ENCODE measurements around the gene ZCCHC7. TPM values are rescaled to one million over a fixed set of nuclear protein-coding genes. Genes with fewer than 3 reads are reported as not detected.

The ZCCHC7 gene
- total and polyA plus RNA-seq, 10 of the 15 experiments (the other 5 are each of a cell fraction or from before 2014, with no cell fraction given) = 42.9 to 178 (median 53.3) TPM

DNA sequence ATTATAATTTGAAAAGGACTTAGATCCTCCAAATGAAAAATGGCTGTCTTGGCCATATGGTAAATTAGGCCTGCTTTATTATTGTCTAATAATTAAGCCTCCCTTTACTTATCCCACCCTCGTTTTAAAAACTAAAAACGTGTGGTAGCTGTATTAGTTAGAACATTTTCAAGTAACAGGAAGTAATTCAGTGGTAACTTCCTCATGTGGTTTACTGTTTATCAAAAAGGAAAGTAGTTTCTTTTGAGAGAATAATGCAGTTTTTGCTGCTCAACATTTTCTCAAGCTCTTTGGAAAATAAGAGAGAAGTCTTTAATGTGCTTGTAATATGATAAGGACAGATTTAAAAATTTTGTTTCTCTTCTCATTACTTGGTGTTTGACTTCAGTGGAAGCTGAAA is 26.0 kb downstream of the ZCCHC7 start (continued):
- TF ChIP-seq, protein P1, sequence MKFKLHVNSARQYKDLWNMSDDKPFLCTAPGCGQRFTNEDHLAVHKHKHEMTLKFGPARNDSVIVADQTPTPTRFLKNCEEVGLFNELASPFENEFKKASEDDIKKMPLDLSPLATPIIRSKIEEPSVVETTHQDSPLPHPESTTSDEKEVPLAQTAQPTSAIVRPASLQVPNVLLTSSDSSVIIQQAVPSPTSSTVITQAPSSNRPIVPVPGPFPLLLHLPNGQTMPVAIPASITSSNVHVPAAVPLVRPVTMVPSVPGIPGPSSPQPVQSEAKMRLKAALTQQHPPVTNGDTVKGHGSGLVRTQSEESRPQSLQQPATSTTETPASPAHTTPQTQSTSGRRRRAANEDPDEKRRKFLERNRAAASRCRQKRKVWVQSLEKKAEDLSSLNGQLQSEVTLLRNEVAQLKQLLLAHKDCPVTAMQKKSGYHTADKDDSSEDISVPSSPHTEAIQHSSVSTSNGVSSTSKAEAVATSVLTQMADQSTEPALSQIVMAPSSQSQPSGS (IDR thresholded peaks at IDR 0.05; ENCODE audit: low read length) = peak; percentile 45; the same call in 1 of the 2 replicates
- TF ChIP-seq SRF (IDR thresholded peaks at IDR 0.05; ENCODE audit: low read depth in 2 of 2, low read length in 2 of 2) (no peak), MTA2 (IDR thresholded peaks at IDR 0.05; ENCODE audit: low read depth) (peak; percentile 89), ZNF207 (IDR thresholded peaks at IDR 0.05; ENCODE audit: borderline replicate concordance) (no peak), MEF2B (IDR thresholded peaks at IDR 0.05; ENCODE audit: partially characterized antibody, poor library complexity, severe bottlenecking) (no peak), FOS (IDR thresholded peaks at IDR 0.05; ENCODE audit: borderline replicate concordance, extremely low read depth, insufficient read length) (no peak), NR2F1 (conservative IDR thresholded peaks at IDR 0.05) (peak; percentile 54), SREBF1 (IDR thresholded peaks at IDR 0.05; ENCODE audit: low read length) (no peak), ZBED1 (IDR thresholded peaks at IDR 0.05; ENCODE audit: borderline replicate concordance) (no peak), NR2C2 (IDR thresholded peaks at IDR 0.05; ENCODE audit: borderline replicate concordance, control insufficient read depth, insufficient read length, low read depth) (no peak), ETV6 (conservative IDR thresholded peaks at IDR 0.05 in 1 of 2, IDR thresholded peaks at IDR 0.05 in 1 of 2; ENCODE audit: borderline replicate concordance in 1 of 2, low read depth in 1 of 2) (peak in 1 of 2 experiments; percentile 90; a peak in 1 of 4 replicates), NRF1 (conservative IDR thresholded peaks at IDR 0.05; ENCODE audit: low read depth, low read length) (no peak), CREM (IDR thresholded peaks at IDR 0.05; ENCODE audit: low read depth) (peak; percentile 55; the same call in 1 of the 2 replicates), KLF5 (IDR thresholded peaks at IDR 0.05; ENCODE audit: partially characterized antibody) (no peak), SIX5 (IDR thresholded peaks at IDR 0.05; ENCODE audit: low read depth, low read length, severe bottlenecking) (no peak), BACH1 (IDR thresholded peaks at IDR 0.05; ENCODE audit: borderline replicate concordance) (no peak), FOXM1 (IDR thresholded peaks at IDR 0.05; ENCODE audit: low read depth, low read length) (peak; percentile 45; the same call in 1 of the 2 replicates)
- TF ChIP-seq, protein P2, sequence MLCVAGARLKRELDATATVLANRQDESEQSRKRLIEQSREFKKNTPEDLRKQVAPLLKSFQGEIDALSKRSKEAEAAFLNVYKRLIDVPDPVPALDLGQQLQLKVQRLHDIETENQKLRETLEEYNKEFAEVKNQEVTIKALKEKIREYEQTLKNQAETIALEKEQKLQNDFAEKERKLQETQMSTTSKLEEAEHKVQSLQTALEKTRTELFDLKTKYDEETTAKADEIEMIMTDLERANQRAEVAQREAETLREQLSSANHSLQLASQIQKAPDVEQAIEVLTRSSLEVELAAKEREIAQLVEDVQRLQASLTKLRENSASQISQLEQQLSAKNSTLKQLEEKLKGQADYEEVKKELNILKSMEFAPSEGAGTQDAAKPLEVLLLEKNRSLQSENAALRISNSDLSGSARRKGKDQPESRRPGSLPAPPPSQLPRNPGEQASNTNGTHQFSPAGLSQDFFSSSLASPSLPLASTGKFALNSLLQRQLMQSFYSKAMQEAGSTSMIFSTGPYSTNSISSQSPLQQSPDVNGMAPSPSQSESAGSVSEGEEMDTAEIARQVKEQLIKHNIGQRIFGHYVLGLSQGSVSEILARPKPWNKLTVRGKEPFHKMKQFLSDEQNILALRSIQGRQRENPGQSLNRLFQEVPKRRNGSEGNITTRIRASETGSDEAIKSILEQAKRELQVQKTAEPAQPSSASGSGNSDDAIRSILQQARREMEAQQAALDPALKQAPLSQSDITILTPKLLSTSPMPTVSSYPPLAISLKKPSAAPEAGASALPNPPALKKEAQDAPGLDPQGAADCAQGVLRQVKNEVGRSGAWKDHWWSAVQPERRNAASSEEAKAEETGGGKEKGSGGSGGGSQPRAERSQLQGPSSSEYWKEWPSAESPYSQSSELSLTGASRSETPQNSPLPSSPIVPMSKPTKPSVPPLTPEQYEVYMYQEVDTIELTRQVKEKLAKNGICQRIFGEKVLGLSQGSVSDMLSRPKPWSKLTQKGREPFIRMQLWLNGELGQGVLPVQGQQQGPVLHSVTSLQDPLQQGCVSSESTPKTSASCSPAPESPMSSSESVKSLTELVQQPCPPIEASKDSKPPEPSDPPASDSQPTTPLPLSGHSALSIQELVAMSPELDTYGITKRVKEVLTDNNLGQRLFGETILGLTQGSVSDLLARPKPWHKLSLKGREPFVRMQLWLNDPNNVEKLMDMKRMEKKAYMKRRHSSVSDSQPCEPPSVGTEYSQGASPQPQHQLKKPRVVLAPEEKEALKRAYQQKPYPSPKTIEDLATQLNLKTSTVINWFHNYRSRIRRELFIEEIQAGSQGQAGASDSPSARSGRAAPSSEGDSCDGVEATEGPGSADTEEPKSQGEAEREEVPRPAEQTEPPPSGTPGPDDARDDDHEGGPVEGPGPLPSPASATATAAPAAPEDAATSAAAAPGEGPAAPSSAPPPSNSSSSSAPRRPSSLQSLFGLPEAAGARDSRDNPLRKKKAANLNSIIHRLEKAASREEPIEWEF (IDR thresholded peaks at IDR 0.05; ENCODE audit: insufficient replicate concordance, low read depth, low read length) = no peak
- TF ChIP-seq, protein P3, sequence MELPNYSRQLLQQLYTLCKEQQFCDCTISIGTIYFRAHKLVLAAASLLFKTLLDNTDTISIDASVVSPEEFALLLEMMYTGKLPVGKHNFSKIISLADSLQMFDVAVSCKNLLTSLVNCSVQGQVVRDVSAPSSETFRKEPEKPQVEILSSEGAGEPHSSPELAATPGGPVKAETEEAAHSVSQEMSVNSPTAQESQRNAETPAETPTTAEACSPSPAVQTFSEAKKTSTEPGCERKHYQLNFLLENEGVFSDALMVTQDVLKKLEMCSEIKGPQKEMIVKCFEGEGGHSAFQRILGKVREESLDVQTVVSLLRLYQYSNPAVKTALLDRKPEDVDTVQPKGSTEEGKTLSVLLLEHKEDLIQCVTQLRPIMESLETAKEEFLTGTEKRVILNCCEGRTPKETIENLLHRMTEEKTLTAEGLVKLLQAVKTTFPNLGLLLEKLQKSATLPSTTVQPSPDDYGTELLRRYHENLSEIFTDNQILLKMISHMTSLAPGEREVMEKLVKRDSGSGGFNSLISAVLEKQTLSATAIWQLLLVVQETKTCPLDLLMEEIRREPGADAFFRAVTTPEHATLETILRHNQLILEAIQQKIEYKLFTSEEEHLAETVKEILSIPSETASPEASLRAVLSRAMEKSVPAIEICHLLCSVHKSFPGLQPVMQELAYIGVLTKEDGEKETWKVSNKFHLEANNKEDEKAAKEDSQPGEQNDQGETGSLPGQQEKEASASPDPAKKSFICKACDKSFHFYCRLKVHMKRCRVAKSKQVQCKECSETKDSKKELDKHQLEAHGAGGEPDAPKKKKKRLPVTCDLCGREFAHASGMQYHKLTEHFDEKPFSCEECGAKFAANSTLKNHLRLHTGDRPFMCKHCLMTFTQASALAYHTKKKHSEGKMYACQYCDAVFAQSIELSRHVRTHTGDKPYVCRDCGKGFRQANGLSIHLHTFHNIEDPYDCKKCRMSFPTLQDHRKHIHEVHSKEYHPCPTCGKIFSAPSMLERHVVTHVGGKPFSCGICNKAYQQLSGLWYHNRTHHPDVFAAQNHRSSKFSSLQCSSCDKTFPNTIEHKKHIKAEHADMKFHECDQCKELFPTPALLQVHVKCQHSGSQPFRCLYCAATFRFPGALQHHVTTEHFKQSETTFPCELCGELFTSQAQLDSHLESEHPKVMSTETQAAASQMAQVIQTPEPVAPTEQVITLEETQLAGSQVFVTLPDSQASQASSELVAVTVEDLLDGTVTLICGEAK (IDR thresholded peaks at IDR 0.05; ENCODE audit: borderline replicate concordance) = no peak; the same call in 1 of the 2 replicates
- TF ChIP-seq, protein P4, sequence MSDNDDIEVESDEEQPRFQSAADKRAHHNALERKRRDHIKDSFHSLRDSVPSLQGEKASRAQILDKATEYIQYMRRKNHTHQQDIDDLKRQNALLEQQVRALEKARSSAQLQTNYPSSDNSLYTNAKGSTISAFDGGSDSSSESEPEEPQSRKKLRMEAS (IDR thresholded peaks at IDR 0.05; ENCODE audit: low read depth, low read length) = no peak

Measured in GM12878 (cell line).